Activated T-cell treated with anti-CD3 and anti-CD28 coated beads for 48 hours (primary cell): ENCODE results near the gene RGS2.

Experiments
- DNase-seq: peaks from one replicate; pipeline ENCODE4 v3.0.0-alpha.2; 2020; ENCODE audit warnings: low read depth

The RGS2 gene

GRCh38 chr1:192808518-192809306 is at the start of gene RGS2:
TSS of gene RGS2 (plus strand) at chr1:192809039. CDS start at chr1:192809072, 33 bp downstream.
- DNase-seq, result peak; percentile 84

- DNase-seq, result no peak
Measured at GRCh38 chr1:192759104-192759503, 49.7 kb upstream of the RGS2 start.

GRCh38 chr1:192762265-192762664 is 46.6 kb upstream of the RGS2 start:
- DNase-seq, result no peak

- DNase-seq, result no peak
Measured at GRCh38 chr1:192763243-192763642, 45.6 kb upstream of the RGS2 start.

GRCh38 chr1:192763756-192764155 is 45.1 kb upstream of the RGS2 start:
- no peak for DNase-seq

- no peak for DNase-seq
Measured at GRCh38 chr1:192764675-192765074, 44.2 kb upstream of the RGS2 start.

GRCh38 chr1:192766009-192766625 is 42.7 kb upstream of the RGS2 start:
- no peak for DNase-seq

- no peak for DNase-seq
Measured at GRCh38 chr1:192766876-192767275, 42.0 kb upstream of the RGS2 start.

GRCh38 chr1:192767798-192768197 is 41.0 kb upstream of the RGS2 start:
- no peak for DNase-seq

GRCh38 chr1:192768463-192768862 is 40.4 kb upstream of the RGS2 start:
- DNase-seq, result no peak

GRCh38 chr1:192771341-192771740 is 37.5 kb upstream of the RGS2 start:
- no peak for DNase-seq

- DNase-seq, result no peak
Measured at GRCh38 chr1:192775631-192776030, 33.2 kb upstream of the RGS2 start.

GRCh38 chr1:192776206-192776605 is 32.6 kb upstream of the RGS2 start:
- no peak for DNase-seq

GRCh38 chr1:192776998-192777397 is 31.8 kb upstream of the RGS2 start:
- DNase-seq, result no peak

- no peak for DNase-seq
Measured at GRCh38 chr1:192783791-192784190, 25.0 kb upstream of the RGS2 start.

- DNase-seq, result no peak
Measured at GRCh38 chr1:192784397-192784796, 24.4 kb upstream of the RGS2 start.

GRCh38 chr1:192786576-192786975 is 22.3 kb upstream of the RGS2 start:
- DNase-seq, result no peak

- no peak for DNase-seq
Measured at GRCh38 chr1:192787914-192788585, 20.8 kb upstream of the RGS2 start.

GRCh38 chr1:192789871-192790270 is 19.0 kb upstream of the RGS2 start:
- no peak for DNase-seq

GRCh38 chr1:192792628-192793027 is 16.2 kb upstream of the RGS2 start:
- DNase-seq, result no peak

GRCh38 chr1:192793983-192794767 is 14.7 kb upstream of the RGS2 start:
- DNase-seq, result no peak

- DNase-seq, result no peak
Measured at GRCh38 chr1:192794768-192795035, 14.1 kb upstream of the RGS2 start.
